Measurements from ENCODE around the gene CCDC102A. TPM values are rescaled to one million over a fixed set of nuclear protein-coding genes. Genes with fewer than 3 reads are reported as not detected.

Gene CCDC102A
- total and polyA plus RNA-seq, 2 of the 13 experiments (the other 11 are each of a cell fraction or from before 2014, with no cell fraction given): 2.1 to 2.8 TPM

DNA sequence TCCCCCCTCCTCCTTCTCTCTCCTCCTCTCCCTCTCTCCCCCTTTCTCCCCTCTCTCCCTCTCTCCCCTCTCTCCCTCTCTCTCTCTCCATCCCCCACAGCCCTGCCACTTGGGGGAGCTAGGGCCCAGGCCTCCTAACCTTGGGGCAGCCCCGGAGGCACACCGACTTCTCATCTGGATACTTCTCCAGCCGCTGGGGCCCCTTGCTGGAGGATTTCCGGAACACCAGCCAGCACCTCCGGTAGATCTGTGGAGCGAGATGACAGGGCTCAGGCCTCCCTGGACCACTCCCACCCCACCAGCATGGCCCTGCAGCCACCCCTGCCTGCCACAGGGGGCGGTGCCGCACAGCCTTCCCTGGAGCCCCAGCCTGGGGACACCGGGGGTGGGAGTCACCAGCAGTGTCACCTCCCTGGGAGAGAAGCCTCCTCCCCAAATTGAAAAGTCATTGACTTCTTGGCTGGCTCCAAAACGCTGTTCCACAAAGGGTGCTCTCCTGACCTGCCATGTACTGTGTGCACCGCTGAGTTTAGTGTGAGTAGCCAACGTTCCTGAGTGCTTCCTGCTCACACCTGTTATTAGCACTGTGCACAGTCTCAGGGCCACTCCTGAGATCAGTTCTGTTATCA lies 60.5 kb downstream of the CCDC102A start (continued):
- TF ChIP-seq, protein P1, sequence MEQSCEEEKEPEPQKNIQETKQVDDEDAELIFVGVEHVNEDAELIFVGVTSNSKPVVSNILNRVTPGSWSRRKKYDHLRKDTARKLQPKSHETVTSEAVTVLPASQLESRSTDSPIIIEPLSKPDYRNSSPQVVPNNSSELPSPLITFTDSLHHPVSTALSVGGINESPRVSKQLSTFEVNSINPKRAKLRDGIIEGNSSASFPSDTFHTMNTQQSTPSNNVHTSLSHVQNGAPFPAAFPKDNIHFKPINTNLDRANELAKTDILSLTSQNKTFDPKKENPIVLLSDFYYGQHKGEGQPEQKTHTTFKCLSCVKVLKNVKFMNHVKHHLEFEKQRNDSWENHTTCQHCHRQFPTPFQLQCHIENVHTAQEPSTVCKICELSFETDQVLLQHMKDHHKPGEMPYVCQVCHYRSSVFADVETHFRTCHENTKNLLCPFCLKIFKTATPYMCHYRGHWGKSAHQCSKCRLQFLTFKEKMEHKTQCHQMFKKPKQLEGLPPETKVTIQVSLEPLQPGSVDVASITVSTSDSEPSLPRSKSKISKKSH (CRISPR knock-in tag; IDR thresholded peaks at IDR 0.05; ENCODE audit: borderline replicate concordance): no peak
- TF ChIP-seq ZNF264 (CRISPR knock-in tag; IDR thresholded peaks at IDR 0.05) (no peak), SETDB1 (CRISPR knock-in tag; IDR thresholded peaks at IDR 0.05; ENCODE audit: borderline replicate concordance) (no peak), ZFP90 (CRISPR knock-in tag; IDR thresholded peaks at IDR 0.05; ENCODE audit: borderline replicate concordance) (no peak), GZF1 (CRISPR knock-in tag; IDR thresholded peaks at IDR 0.05) (peak; percentile 77; the same call in 1 of the 2 replicates), REPIN1 (CRISPR knock-in tag; IDR thresholded peaks at IDR 0.05; ENCODE audit: borderline replicate concordance, low read depth) (0 out of 2 replicates have a peak, but pooled peaks have one; percentile 32), SNRNP70 (IDR thresholded peaks at IDR 0.05; ENCODE audit: low read depth, low read length) (no peak), NFRKB (IDR thresholded peaks at IDR 0.05) (no peak), ZNF891 (CRISPR knock-in tag; IDR thresholded peaks at IDR 0.05) (no peak), HNF4A (CRISPR knock-in tag; IDR thresholded peaks at IDR 0.05) (no peak), HNRNPK (IDR thresholded peaks at IDR 0.05; ENCODE audit: low read depth, low read length, poor library complexity, severe bottlenecking) (peak; percentile 95), SIN3A (IDR thresholded peaks at IDR 0.05; ENCODE audit: borderline replicate concordance, low read depth, low read length) (no peak), CBX2 (IDR thresholded peaks at IDR 0.05; ENCODE audit: low read depth, low read length) (no peak), CBX2 (CRISPR knock-in tag; IDR thresholded peaks at IDR 0.05; ENCODE audit: low read depth) (no peak), SP1 (IDR thresholded peaks at IDR 0.05) (no peak), SP1 (CRISPR knock-in tag; IDR thresholded peaks at IDR 0.05) (no peak)
- TF ChIP-seq, protein P2, sequence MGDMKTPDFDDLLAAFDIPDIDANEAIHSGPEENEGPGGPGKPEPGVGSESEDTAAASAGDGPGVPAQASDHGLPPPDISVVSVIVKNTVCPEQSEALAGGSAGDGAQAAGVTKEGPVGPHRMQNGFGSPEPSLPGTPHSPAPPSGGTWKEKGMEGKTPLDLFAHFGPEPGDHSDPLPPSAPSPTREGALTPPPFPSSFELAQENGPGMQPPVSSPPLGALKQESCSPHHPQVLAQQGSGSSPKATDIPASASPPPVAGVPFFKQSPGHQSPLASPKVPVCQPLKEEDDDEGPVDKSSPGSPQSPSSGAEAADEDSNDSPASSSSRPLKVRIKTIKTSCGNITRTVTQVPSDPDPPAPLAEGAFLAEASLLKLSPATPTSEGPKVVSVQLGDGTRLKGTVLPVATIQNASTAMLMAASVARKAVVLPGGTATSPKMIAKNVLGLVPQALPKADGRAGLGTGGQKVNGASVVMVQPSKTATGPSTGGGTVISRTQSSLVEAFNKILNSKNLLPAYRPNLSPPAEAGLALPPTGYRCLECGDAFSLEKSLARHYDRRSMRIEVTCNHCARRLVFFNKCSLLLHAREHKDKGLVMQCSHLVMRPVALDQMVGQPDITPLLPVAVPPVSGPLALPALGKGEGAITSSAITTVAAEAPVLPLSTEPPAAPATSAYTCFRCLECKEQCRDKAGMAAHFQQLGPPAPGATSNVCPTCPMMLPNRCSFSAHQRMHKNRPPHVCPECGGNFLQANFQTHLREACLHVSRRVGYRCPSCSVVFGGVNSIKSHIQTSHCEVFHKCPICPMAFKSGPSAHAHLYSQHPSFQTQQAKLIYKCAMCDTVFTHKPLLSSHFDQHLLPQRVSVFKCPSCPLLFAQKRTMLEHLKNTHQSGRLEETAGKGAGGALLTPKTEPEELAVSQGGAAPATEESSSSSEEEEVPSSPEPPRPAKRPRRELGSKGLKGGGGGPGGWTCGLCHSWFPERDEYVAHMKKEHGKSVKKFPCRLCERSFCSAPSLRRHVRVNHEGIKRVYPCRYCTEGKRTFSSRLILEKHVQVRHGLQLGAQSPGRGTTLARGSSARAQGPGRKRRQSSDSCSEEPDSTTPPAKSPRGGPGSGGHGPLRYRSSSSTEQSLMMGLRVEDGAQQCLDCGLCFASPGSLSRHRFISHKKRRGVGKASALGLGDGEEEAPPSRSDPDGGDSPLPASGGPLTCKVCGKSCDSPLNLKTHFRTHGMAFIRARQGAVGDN (CRISPR knock-in tag; IDR thresholded peaks at IDR 0.05): peak; percentile 75
- TF ChIP-seq, protein P3, sequence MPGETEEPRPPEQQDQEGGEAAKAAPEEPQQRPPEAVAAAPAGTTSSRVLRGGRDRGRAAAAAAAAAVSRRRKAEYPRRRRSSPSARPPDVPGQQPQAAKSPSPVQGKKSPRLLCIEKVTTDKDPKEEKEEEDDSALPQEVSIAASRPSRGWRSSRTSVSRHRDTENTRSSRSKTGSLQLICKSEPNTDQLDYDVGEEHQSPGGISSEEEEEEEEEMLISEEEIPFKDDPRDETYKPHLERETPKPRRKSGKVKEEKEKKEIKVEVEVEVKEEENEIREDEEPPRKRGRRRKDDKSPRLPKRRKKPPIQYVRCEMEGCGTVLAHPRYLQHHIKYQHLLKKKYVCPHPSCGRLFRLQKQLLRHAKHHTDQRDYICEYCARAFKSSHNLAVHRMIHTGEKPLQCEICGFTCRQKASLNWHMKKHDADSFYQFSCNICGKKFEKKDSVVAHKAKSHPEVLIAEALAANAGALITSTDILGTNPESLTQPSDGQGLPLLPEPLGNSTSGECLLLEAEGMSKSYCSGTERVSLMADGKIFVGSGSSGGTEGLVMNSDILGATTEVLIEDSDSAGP (CRISPR knock-in tag; IDR thresholded peaks at IDR 0.05; ENCODE audit: borderline replicate concordance): peak; percentile 58; the same call in 1 of the 2 replicates
- TF ChIP-seq, protein P4, sequence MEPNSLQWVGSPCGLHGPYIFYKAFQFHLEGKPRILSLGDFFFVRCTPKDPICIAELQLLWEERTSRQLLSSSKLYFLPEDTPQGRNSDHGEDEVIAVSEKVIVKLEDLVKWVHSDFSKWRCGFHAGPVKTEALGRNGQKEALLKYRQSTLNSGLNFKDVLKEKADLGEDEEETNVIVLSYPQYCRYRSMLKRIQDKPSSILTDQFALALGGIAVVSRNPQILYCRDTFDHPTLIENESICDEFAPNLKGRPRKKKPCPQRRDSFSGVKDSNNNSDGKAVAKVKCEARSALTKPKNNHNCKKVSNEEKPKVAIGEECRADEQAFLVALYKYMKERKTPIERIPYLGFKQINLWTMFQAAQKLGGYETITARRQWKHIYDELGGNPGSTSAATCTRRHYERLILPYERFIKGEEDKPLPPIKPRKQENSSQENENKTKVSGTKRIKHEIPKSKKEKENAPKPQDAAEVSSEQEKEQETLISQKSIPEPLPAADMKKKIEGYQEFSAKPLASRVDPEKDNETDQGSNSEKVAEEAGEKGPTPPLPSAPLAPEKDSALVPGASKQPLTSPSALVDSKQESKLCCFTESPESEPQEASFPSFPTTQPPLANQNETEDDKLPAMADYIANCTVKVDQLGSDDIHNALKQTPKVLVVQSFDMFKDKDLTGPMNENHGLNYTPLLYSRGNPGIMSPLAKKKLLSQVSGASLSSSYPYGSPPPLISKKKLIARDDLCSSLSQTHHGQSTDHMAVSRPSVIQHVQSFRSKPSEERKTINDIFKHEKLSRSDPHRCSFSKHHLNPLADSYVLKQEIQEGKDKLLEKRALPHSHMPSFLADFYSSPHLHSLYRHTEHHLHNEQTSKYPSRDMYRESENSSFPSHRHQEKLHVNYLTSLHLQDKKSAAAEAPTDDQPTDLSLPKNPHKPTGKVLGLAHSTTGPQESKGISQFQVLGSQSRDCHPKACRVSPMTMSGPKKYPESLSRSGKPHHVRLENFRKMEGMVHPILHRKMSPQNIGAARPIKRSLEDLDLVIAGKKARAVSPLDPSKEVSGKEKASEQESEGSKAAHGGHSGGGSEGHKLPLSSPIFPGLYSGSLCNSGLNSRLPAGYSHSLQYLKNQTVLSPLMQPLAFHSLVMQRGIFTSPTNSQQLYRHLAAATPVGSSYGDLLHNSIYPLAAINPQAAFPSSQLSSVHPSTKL (CRISPR knock-in tag; IDR thresholded peaks at IDR 0.05): 0 out of 2 replicates have a peak, but pooled peaks have one; percentile 17

Measured in HepG2 (cell line).